NCI-H1417 treated with DMSO at 0.1 percent for 48 hours (cell line): ENCODE data around the gene COX15.
"Not testable (repeated sequence)": the region's sequence is repeated elsewhere in the genome, so short reads cannot be mapped to it uniquely, and the experiment has no call there.

Experiments
- DNase-seq: peaks from one replicate; lab custom pipeline; 2025; lab: John Stamatoyannopoulos, UW

COX15 gene

DNA sequence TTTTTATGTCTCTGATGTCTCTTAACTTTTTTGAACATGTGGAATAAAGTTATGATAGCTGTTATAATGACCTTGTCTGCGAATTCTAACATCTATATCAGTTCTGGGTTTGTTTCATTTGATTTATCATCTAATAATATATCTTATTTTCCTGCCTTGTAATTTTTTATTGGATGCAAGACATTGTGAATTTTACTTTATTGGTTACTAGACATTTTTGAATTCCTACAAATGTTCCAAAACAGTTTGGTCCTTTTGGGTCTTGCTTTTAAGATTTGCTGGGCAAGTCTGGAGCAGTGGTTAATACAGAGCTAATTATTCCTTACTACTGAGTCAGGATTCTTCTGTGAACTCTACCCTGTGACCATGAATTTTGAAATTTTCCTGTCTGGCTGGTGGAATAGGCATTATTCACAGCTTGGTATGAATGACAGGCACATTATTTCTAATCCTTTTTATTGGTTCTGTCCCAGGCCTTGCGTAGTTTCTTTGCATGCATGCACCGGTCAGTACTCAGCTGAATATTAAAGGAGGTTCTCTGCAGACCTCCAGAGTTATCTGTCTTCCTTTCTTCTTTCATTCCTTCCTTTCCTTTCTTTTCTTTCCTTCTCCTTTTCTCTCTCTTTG is 9.1 kb upstream of the COX15 start:
- no peak for DNase-seq

DNA sequence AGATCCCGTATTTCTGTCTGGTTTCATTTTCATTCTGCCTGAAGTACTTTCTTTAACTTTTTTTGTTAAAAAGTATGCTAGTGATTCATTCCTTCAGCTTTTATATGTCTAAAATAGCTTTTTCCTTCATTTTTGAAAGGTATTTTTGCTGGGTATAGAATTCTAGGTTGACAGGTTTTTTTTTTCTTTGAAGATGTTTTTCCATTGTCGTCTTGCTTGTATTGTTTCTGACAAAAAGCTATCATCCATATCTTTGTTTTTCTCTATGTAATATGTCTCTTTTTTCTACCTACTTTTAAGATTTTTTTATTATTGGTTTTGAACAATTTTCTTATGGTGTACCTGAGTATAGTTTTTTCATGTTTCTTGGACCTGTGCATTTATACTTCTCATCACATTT is 8.3 kb upstream of the COX15 start:
- DNase-seq = no peak

DNA sequence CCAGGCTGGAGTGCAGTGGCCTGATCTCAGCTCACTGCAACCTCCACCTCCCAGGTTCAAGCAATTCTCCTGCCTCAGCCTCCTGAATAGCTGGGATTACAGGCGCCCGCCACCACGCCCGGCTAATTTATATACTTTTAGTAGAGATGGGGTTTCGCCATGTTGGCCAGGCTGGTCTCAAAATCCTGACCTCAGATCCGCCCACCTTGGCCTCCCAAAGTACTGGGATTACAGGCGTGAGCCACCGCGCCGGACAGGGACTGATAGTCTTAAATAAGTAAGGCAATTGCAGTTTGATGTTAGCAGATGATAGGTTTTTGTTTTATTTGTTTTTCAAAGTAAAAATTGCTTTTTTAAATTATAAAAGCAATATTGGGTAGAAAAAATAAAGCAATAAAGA is 2.2 kb upstream of the COX15 start:
- not testable (repeated sequence) for DNase-seq

DNA sequence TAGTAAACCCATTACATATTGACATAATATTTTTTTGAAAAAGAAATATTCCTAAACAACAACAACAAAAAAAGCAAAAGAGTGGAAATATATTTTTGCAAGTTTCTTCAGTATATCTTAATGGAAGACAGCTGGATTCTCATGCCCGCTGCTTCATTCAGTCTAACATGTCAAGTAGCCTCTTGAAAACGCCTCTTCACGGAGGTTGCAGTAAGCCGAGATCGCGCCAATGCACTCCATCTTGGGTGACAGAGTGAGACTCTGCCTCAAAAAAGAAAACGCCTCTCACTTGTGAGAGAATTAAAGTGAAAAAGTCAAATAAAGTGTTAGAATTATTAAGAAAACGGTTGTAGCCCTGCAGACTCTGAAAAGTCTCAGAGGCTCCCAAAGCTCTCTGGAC is 1.4 kb upstream of the COX15 start:
- DNase-seq = no peak

DNA sequence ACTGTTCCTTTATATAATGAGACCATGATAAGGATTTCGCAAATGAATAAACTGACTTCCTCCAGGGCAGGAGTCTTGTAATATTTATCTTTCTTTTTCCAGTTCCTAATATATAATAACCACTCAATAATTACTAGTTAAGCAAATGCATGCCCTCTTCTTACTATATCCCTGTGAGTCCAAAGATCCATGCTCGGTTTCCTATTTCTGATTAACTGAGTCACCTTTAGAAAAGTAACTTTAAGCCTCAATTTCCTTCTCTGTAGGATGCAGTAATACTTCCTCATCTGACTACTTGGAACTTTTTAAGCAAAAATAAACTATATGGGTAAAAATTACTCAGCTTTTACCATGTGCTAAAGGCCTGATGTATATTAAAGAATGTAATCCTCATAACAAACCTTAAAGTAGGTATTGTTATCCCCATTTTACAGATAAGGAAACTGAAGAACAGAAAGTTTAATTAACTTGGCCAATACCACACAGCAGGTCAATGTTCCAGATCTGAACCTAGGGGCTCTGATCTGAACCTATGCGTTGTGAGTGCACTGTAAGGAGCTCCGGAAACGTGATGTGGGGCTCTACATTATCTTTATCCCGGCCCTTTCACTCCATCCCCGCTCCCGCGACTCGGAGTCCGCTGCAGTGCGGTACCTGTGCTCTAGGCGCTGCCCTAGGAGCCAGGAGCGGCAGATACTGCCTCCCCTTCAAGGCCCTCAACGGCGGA is 458 bp downstream of the COX15 start:
- DNase-seq = no peak

DNA sequence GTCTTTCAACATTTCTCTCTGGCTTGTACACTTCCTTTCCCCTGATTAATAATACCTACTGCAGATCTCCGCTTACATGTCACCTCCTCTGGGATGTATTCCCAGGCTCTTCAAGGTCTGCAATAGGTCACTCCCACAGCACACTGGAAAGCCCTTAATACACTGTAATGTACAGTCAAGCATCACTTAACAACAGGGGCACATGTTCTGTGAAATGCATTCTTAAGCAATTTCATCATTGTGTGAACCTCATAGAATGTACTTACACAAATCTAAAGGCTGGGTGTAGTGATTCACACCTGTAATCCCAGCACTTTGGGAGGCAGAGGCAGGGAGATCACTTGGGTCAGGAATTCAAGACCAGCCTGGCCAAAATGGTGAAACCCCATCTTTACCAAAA is 1.9 kb downstream of the COX15 start:
- DNase-seq = no peak

DNA sequence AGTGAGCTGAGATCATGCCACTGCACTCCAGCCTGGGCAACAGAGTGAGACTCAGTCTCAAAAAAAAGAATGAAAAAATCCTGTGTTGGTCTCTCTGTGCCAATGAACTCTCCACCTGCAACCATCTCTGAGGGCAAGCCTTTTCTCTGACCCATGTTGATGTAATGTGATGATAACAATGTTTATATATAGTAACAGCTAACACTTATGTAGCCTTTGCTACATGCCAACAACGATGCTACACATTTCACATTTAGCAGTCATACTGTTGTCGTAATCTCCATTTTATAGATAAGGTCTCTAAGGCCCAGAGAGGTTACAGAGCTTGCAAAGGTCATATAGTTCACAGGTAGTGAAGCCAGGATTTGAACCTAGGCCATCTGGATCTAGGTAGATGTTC is 11.5 kb downstream of the COX15 start:
- no peak for DNase-seq

DNA sequence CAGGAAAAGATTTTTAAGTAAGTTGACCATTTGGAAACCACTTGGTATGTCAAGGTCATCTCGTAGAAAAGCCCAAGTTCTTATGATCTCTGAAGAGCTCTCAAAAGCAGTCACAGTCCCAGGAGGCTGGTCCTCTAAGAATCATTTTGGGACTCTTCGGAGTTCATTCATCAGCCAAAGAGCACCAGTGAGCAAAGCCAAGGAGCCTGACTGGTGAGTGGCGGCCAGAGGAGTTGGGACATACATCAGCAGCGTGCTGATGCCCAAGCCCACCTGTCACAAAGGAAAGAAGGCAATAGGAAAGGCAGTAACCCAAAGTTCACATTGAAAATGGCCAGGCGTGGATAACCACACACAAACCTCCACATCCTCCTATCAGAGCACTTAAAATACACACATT is 17.5 kb downstream of the COX15 start:
- no peak for DNase-seq

DNA sequence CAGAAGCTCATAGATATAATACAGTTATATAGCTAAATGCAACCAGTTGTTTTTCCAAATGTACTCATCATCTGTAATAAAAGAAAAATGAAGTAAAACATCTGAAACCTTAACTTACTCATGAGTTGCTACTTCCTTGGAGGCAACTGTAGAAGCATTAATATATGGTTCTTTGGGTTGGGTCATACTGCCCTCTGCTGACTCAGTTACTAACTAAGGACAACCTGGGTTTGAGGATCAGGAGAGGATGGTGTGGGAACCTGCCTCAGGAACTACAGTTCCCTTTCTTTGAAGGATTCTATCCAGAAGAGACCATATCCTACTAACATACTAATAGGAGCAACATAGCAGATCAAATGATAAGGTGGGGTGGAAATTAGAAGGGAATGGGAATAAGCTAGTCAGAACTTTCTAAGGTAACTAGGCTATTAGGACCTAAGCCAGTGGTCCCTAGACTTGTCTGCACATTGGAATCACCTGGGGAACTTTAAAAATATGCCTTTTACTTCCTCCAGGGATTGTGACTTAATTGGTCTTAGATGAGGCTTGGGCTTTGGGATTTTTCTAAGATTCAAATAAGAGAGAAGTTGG is 20.7 kb downstream of the COX15 start:
- DNase-seq = no peak

DNA sequence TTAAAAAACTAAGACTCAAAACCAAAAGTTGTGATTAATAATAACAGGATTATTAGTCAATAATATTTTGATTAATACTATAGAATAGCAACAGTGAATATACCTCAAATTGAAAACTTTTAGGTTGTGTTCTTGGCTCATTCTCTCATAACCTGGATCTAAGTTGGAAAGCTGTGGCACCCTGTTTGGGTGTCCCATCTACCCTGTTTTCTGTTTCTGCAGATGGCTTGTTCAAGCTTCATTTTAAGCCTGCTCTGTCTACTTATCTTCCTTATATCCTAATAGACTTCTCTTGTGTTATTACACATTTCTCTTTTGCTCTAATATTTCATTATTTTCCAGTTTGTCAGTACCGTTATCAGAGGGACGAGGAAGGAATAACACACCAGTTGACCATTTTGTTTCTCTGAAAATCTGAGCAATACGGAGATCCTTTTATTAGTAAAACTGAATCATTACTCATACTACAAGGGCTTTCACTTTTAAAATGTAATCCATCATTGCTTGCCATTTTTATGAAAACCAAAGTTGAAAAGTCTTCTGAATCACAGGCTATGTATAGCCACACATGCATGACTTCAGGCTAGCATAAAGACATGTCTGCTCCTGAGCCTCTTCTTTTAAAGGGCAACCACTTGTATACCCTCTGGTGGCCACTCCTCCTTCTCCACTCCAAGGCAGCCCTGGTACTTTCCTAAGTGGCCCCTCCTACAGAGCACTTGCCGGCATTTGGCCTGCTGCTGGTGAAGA is 22.3 kb downstream of the COX15 start:
- DNase-seq = no peak

DNA sequence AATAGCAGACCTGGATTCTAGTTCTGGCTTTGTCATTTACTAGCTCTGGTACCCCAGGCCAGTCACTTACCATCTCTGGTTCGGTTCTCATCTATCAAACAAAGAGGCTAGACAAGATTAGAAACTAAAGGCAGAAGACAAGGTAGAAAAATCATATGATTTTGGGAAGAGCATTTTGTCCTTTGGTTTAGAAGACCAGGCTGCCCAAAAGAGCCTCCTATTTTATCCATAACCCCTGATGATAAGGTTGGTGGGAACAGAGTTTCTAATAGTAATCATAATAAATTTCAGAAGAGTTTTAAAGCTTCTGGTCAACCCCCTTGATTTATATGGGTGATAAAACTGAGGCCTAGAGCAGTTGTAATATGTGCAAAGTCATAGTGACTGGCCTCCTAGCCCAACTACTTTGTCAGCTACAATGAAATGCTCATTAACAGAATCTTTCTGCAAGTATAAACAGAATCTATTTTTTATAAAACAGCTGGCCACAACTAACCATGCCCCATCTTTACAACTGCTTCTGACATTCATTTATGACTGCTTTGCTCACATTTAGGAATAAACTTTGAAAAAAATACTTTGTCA is 23.4 kb downstream of the COX15 start:
- no peak for DNase-seq

DNA sequence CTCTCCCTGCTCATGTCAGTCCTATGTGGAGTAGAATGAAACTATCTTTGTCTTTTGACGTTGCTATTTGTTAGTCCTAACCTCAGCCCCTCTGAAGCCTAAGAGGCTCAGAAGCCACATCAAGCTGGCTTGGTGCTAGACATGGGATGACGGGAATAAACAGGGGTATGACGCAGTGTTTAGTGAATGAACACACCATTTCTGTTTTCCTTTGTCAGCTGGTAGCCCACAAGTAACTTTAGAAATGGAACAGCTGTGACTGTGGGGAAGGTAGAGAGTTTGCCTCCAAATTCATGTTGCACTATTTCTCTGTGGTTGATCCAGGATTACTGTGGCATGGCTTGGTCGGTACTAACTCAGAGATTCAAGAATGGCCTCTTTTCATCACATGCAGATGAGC is 31.3 kb downstream of the COX15 start:
- no peak for DNase-seq

DNA sequence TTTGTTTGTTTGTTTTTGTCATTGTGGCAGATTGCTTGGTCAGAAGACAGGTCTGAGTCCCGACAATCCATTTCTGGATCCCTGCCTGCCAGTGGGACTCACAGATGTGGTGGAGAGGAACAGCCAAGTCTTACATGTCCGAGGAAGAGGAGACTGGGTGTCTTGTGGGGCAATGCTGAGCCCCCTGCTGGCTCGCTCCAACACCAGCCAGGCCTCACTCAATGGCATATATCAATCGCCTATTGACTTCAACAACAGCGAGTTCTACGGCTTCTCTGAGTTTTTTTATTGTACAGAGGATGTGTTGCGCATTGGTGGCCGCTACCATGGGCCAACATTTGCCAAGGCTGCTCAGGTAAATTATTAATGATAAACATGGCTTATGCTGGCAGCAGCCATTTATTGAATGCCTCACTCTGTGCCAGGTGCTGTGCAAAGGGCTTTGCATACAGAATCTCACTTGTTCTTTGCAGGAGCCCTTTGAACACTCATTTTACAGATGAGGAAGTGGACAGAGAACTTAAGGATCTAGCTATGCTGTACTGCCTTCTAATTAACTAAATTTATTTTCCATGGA is 33.3 kb downstream of the COX15 start:
- DNase-seq = no peak

DNA sequence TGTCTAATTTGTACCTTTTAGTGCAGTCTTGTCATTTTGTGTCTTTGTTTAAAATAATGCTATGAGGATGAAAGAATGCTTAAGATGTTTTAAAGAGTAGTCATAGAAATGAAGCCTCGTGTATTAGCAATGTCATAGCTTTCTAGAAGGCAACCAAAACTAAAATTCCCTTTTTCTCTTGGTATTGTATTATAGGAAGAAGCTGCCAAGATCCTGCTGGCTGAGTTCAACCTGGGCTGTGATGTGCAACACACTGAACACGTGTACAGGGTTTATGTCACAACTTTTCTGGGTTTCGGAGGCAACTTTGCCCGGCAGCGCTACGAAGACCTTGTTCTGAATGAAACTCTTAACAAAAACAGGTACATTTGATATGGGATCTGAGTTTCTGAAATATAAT is 36.2 kb downstream of the COX15 start:
- DNase-seq = no peak

DNA sequence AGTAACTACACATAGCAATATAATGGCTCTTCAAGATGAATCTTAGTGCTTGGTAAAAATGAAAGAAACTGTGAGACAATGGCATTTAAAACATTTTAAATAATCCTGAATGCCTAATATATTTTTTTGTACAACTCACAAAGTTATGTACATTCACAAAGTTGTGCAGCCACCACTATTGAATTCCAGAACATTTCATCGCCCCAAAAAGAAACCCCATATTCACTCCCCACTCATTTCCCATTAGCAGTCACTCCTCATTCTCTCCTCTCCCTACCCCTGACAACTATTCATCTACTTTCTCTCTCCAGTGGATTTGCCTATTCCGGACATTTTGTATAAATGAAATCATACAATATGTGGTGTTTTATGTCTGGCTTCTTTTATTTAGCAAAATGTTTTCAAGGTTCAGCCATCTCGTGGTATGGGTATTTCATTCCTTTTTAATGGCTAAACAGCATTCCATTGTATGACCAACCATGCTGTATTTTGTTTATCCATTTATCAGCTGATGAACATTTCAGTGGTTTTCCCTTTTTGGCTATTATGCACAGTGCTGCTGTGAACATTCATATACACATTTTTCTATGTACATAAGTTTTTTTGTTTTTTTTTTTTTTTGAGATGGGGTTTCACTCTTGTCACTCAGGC is 37.9 kb downstream of the COX15 start:
- DNase-seq = no peak

DNA sequence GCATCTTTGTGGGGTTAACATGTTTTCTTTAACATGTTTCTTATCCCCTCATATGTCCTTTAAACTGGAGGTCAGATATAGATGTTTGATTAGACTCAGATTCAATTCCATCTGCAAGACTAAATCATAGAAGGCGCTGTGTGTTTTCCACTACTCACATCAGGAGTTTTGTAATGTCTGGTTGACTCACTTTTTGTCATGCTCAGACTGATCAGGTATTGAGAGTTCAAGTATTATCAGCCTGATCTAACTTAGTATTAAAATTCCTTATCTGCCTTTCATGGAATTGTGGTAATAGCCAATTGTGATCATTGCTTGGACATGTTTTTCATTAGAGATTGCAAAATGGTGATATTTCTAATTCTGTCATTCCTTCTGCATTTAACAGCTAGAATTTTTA is 42.5 kb downstream of the COX15 start:
- no peak for DNase-seq

DNA sequence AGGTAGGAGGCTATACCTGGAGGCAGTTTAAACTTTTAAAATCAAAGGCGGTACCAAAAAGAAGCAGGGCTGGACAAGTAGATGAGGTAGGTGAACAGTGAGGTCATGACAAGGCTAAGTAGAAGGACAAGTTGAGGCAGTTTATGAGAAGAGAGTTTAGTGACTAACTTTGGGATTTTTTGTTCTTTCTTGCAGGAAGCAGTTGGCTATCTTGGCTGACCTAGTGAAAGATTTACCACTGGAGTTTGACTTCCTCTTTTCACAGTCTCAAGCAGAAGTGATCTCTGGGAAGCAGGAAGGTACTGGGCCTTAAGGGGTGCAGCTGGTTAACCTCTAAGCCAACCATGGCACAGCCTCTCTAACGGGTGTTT is 46.3 kb downstream of the COX15 start:
- no peak for DNase-seq

DNA sequence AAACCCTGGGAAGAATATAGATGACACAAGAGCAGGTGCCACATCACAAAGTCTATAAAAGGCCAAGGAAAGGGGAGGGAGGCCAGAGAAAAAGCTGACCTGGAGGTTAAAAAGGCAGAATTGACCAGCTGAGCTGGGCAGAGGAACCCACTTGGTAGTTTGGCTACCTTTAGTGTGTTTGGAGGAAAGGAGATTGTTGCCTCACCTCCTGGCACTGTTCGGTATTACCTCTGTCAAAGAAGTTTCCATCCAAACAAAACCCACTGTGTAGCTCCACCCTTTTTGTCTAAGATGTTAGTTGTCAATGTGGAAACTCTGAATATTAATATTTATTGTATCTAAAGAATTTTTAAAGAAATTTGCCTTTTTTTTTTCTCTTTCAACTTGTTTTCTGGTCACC is 49.2 kb downstream of the COX15 start:
- no peak for DNase-seq
